NOMO-1 (cell line): ENCODE measurements around the gene ABHD18.
A peak's percentile ranks its signal among the peaks of the same experiment; 100 is the strongest.
"Not testable (repeated sequence)": the region's sequence is repeated elsewhere in the genome, so short reads cannot be mapped to it uniquely, and the experiment has no call there.

ENCODE experiments used
- DNase-seq, 2 experiments: peaks; one replicate each; lab custom pipeline; 2025; ENCODE audit not compliant: unreplicated experiment in 2 of 2; lab: John Stamatoyannopoulos, UW

ABHD18 gene

DNA sequence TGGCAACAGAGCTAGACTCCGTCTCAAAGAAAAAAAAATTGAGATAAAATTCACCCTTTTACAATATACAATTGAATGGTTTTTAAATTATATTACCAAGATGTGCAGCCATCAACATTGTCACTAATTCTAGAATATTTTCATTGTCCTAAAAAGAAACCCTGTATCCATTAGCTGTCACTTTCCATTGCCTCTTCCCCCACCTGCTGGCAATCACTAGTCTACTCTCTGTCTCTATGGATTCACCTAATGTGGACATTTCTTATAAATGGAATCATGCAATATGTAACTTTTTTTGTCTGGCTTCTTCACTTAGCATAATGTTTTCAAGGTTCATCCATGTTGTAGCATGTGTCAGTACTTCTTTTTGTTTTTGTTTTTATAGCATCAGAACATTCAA lies 20.8 kb downstream of the ABHD18 start:
- no peak for DNase-seq

DNA sequence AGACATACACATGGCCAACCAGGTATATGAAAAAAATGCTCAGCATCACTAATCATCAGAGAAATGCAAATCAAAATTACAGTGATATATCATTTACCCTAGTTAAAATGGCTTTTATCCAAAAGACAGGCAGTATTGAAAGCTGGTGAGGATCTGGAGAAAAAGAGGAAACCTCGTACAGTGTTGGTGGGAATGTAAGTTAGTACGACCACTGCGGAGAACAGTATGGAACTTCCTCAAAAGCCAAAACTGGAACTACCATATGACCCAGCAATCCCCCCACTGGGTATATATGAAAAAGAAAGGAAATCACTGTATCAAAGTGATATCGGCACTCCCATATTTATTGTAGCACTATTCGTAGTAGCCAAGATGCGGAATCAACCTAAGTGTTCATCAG lies 23.4 kb downstream of the ABHD18 start:
- no peak for DNase-seq

DNA sequence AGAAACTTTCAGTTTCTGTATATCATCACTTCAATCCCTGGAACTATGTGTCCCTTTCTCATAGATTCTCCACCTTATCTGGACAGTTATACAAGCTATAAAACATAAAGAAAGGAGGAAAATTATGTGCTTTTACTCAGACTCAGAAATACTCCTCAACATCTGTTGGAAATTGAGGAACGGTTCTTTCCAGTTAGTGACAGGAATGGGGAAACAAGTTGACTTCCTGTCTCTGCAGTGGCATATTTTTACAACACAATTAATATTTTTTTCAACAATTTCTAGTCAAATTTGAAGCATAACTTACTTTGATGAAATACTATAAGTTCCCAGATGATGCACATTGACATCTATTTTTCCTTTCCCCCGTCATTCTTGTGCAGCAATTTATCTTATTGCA lies 27.9 kb downstream of the ABHD18 start:
- DNase-seq, result no peak

DNA sequence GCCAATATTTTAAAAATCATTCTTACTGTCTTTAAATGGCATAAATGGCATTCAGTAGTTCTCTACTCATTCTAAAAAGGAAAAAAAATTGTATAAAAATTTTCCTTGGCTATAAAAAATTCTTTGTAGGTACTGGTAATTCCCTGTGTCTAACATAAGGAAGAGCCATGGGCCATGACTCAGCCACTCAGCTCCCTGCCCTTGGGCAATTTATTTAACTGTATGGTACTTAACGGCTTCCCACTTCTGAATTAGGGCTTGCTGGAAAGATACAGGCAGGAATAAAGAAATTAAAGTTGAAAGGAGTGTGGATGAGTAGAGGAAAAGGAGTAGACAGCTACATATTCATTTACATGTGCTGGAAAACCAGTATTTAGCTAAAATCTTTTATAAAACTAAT lies 30.6 kb downstream of the ABHD18 start:
- DNase-seq, result no peak

DNA sequence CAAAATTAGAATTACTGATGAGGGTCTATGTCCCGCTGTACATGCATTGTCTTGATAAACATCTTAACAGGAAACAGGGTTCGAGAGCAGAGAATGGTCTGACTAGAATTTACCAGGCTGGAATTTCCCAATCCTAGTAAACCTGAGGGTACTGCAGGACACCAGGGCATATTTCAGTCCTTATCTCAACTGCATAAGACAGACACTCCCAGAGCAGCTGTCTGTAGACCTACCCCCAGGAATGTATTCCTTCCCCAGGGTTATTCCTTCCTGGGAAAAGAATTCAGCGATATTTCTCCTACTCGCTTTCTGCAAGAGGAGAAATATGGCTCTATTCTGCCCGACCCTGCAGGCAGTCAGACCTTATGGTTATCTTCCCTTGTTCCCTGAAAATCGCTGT lies 31.3 kb downstream of the ABHD18 start:
- not testable (repeated sequence) for DNase-seq

DNA sequence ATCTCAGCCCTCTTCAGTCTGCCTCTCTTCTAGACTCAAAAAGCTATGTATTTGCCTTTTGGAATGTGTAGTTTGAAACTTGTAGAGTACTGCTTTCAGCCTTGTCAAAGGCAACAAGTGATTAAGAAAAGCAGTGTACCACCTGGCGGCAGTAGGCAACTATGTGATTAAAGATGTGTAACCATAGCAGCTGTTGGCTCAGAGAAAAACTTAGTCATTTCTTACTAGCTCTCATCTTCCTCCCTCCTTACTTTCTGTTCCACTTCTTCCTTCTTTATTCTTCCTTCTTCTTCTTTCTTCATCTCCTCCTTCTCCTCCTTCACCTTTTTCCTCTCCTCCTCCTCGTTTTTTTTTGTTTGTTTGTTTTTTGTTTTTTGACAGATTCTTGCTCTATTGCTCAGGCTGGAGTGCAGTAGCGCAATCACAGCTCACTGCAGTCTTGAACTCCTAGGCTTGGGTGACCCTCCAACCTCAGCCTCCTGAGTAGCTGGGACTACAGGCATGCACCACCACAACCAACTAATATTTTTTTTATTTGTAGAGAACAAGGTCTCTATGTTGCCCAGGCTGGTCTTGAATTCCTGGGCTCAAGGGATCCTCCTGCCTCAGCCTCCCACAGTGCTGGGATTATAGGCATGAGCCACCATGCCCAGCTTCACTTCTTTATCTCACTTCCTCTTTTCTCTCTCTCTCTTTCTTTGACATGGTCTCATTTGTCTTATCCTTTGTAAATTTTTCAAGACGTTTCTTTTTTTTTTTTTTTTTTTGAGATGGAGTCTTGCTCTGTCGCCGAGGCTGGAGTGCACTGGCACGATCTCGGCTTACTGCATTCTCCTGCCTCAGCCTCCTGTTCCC lies 32.6 kb downstream of the ABHD18 start:
- peak; percentile 60 to 81 for DNase-seq

DNA sequence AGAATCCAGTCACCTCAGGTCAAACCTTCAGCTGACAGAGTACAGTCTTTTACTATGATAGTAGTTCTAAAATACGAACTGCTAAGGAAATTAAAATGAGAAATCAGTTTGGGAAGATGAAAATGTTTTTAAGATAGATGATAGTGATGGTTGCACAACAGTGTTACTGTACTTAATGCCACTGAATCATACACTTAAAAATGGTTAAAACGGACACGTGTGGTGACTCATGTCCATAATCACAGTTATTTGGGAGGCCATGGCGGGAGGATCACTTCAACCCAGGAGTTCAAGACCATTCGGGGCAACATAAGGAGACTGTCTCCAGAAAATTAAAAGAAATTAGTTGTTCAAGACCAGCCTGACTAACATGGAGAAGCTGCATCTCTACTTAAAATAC lies 41.4 kb downstream of the ABHD18 start:
- DNase-seq, result no peak

DNA sequence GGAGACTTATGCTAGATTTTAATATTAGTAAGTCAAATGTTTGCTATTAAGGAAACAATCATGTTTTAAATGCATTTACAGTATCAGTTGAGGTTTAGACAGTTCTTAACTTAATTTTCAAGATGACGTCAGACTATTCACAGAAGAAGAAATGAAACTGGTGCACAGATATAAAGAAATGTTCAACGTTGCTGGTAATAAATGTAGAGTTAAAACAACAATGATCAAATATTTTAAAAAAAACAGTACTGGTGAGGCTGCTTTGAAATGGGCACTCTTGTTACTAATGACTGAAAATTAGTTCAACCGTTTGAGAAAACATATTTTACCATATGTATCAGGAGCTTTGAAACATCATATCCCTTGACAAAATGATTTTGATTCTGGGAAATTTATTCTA lies 44.2 kb downstream of the ABHD18 start:
- peak in 1 of 2 experiments; percentile 13 for DNase-seq

DNA sequence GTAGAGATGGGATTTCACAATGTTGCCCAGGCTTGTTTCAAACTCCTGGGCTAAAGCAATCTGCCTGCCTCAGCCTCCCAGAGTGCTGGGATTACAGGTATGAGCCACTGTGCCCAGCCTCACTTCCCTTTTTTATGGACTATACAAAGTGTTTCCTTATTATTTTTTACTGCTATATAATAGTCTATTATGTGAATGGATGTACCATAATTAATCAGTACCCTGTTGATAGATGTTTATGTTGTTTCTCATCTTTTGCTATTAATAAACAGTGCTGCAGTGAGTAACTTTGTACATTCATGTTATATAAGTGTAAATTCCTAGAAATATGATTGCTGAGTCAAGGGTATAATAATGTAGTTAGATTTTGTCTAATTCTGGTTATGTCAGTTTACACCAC lies 60.1 kb downstream of the ABHD18 start:
- DNase-seq, result no peak

DNA sequence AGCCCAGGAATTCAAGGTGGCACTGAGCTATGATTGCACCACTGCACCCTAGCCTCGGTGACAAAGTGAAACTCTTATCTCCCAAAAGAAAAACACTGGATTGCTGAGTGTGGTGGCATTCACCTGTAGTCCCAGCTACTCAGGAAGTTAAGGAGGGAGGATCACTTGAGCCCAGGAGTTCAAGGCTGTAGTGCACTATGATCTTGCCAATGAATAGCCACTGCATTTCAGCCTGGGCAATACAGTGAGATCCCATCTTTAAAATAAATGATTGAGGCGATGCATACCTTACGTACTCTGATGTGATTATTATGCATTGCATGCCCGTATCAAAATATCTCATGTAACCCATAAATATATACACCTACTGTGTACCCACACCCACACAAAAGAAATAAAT lies 64.7 kb downstream of the ABHD18 start:
- no peak for DNase-seq

DNA sequence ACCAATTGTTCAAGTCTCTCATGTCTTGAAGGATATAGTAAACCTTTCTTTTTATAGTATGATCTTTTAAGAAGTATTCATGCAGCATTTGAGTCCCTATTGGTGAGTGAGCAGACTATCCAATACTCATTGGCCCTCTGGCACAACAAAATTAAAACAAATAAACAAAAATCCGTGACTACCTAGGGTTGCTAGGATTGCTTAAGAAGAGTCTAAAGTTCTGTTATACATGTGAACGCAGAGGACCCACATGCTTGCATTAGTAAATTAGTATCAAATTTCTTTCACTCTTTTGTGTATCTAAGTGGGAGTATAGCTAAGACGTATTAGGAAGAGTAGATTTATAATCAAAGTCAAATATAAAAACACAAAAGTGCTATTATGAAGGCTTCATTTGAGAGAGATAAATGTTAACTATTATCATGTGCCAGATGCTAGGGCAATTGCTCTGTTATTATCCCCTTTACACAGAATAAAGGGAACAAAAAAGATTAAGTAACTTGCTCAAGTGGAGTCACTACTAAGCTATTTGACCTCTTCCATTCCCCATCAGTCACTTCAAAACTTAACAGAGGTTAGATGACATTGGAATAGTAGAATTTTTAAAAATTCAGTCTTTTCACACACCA lies 66.7 kb downstream of the ABHD18 start:
- DNase-seq, result no peak

DNA sequence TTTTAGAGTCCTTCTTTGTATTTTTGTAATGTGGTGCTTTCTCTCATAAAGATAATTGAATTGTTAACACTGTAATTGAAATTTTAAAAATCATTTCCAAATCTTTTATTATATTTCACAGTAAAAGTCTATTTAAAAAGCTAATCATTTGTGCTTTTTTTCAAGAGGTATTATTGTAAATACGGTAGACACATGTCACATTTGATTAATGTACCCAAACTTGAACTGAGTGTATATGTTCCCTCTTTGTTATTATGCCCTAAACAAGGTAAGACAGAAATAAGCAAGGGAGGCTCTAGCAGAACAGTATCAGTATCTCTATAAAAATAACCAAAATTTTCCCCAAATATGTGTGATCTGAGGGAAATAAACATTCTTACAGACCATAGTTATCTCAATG lies 74.4 kb downstream of the ABHD18 start:
- no peak for DNase-seq

DNA sequence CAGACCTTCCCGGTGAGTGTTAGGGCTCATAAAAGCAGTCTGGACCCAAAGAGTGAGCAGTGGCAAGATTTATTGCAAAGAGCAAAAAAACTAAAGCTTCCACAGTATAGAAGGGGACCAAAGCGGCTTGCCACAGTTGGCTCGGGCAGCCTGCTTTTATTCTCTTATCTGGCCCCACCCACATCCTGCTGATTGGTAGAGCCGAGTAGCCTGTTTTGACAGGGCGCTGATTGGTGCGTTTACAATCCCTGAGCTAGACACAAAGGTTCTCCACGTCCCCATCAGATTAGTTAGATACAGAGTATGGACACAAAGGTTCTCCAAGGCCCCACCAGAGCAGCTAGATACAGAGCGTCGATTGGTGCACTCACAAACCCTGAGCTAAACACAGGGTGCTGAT lies 81.8 kb downstream of the ABHD18 start:
- not testable (repeated sequence) for DNase-seq

DNA sequence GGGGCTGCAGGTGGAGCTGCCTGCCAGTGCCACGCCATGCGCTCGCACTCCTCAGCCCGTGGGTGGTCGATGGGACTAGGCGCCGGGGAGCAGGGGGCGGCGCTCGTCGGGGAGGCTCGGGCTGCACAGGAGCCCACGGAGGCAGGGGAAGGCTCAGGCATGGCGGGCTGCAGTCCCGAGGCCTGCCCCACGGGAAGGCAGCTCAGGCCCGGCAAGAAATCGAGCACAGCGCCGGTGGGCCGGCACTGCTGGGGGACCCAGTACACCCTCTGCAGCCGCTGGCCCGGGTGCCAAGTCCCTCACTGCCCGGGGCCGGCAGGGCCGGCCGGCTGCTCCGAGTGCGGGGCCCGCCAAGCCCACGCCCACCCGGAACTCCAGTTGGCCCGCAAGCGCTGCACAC lies 82.3 kb downstream of the ABHD18 start:
- DNase-seq, result not testable (repeated sequence)

DNA sequence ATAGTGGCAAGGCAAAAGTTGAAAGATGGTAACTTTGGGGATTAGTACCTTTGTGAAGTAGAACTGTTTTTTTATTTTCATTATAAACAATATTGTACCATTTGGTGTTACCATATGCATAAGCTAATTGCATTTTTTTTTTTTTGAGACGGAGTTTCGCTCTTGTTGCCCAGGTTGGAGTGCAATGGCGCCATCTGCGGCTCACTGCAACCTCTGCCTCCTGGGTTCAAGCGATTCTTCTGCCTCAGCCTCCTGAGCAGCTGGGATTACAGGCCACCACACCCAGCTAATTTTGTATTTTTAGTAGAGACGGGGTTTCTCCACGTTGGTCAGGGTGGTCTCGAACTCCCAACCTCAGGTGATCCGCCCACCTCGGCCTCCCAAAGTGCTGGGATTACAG lies 86.0 kb downstream of the ABHD18 start:
- not testable (repeated sequence) for DNase-seq

DNA sequence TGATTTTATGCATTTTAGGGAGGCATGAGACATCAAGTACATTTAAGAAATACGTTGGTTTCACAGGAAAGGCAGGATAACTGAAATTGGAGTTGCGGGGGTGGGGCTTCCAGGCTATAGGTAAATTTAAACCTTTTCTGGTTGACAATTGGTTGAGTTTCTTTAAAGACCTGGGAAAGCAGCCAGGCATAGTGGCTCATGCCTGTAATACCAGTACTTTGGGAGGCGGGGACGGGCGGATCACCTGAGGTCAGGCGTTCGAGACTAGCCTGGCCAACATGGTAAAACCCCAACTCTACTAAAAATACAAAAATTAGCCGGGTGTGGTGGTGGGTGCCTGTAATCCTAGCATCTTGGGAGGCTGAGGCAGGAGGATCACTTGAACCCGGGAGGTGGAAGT lies 89.7 kb downstream of the ABHD18 start:
- DNase-seq, result not testable (repeated sequence)

DNA sequence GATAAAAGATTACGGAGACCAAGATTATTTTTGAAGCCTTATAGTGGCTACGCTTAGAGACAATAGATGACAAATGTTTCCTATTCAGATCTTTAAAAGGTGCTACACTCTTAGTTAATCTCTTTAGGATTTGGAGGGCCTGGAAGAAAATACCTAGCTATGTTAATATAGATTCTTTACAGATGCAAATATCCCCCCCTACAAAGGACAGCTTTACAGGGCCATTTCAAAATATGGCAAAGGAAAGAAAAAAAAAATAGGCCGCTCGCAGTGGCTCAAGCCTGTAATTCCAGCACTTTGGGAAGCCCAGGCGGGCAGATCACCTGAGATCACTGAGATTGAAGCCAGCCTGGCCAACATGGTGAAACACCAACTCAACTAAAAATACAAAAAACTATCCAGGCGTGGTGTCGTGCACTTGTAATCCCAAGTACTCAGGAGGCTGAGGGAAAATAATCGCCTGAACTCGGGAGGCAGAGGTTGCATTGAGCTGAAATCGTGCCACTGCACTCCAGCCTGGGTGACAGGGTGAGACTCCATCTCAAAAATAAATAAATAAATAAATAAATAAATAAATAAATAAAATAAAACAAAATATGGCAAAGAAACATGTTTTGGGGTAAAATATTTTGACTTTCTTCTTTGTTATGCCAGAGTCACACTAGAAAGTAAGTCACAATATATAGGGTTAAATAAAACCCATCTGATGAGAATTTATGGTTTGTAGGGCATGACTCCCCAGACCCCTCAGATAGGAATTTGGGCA lies 90.4 kb downstream of the ABHD18 start:
- DNase-seq, result not testable (repeated sequence)

DNA sequence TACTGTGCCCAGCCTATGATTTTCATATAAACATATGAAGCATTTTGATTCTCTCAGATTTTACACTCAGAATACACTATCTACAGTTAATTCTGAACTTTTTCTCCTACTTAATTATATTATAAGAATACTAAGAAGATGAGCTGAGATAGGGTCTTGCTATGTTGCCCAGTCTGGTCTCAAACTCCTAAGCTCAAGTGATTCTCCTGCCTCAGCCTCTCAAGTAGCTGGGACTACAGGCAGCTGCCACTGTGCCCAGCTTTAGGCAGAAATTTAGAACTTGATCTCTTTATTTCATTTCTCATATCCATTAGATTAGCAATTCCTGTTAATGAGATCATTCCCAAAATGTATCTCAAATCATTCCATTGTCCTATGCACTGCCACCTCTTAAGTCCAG lies 91.2 kb downstream of the ABHD18 start:
- no peak for DNase-seq

DNA sequence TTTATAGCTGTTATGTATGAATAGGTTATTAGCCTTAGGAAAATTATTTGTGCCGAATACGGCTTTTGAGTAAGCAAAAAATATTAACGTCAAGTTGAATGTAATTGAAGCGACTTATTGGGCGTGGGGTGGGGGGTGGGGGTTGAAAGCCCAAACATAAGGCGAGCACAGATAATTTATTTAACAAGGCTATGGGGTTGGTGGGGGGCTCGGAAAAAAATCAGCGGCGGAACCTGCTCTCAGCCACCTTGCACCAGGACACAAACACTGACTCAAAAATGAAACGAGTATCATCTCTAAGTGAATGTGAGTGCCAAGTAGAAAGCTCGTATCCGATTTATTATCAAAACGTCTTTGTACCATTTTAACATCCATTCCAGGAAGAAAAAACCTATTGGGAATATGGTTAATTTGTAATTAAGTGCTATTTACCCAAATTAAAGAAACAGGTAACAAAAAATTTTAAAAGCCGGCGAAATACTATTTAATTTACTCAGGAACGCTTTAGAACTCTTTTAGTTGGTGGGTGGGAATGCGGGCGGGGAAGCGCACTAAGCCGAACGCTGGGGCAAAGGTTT lies 95.0 kb downstream of the ABHD18 start:
- peak in 1 of 2 experiments; percentile 29 for DNase-seq

DNA sequence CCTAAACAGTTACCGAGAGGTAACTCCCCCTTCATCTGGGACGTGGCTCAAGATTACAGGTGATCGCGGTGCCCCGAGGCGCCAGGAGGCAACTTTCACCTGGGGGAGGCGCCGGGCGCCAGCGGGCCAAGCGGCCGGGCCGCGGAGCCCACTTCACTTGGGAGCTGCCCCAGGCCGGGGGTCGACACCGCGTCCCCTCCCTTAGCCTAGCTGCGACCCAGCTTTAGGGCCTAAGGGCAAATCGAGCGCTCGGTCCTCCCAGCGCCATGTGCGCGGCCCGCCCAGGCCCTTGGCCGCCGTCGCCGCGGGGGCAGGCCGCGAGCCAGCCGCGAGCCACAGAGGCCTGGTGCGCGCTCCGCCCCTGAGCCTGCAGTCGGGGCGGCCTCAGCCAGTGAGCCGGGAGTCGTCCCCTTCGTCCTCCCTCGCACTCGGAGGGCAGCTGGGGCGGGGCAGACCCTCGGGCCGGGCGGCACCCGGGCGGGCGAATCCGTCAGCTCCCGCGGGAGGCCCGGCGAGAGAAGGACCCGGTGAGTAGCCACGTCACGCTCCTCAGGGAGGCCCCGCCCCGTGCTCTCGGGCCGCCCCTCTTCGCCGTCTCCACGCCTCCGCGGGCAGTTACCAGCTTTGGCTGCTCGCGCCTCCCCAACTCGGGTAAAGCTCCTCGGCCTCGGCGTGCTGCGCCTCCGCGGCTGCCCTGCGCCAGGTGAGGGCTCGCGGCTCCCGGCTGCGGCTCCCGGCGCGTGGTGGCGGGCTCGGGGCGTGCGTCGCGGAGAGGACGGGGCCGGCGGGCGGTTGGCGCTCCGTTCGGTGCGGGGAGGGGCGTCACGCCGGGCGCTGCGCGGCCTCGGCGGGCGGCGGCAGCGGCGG lies 95.7 kb downstream of the ABHD18 start, which contains the start of gene LARP1B:
TSS of gene LARP1B (plus strand) at position 614 of the 867 bp plus-strand sequence. CDS start 13,640 bp downstream, outside the sequence.
- peak; percentile 93 to 95 for DNase-seq
